Right lobe of liver (tissue), 6 donors: Measurements from ENCODE around the gene GALK1. TPM values are rescaled to one million over a fixed set of nuclear protein-coding genes. Genes with fewer than 3 reads are reported as not detected.

Experiments
- ATAC-seq, 4 donors: fragments of 200-7000 bp; cut with Tn5 transposase; one replicate each; pipeline ENCODE4 v1.9.1; 2020; ENCODE audit warnings: mild to moderate bottlenecking in 4 of 4, moderate library complexity in 4 of 4
- DNase-seq, 3 donors: peaks; one replicate each; pipeline ENCODE4 v3.0.0-alpha.2; 2020
- H3K27ac ChIP-seq, 3 donors: fragments of 200-600 bp; one replicate each; pipeline ENCODE4 v1.8.0; 2022
- H3K27me3 ChIP-seq, 2 donors: fragments of 200-600 bp; one replicate each; pipeline ENCODE4 v1.8.0; 2022
- H3K36me3 ChIP-seq, 4 donors: fragments of 200-600 bp; sonication (generic) in 1 of 4; one replicate each; pipeline versions ENCODE4 v1.5.1 to v1.8.0; 2017 to 2022; ENCODE audit warnings: control low read depth in 1 of 4
- H3K4me1 ChIP-seq, 4 donors: fragments of 200-600 bp; sonication (generic) in 1 of 4; one replicate each; pipeline versions ENCODE4 v1.5.1 to v1.8.0; 2017 to 2022; ENCODE audit warnings: control low read depth in 1 of 4
- H3K4me3 ChIP-seq, 3 donors: fragments of 200-600 bp; one replicate each; pipeline ENCODE4 v1.8.0; 2022
- H3K9me3 ChIP-seq, 4 donors: fragments of 200-600 bp; sonication (generic) in 1 of 4; one replicate each; pipeline versions ENCODE4 v1.5.1 to v1.8.0; 2017 to 2022; ENCODE audit warnings: control low read depth in 1 of 4
- CTCF ChIP-seq, 4 donors: fragments of 200-600 bp in 3 of 4; fragments of 450-650 bp in 1 of 4; IDR thresholded peaks; one replicate each; pipeline versions ENCODE4 v1.5.1 to v1.8.0; 2016 to 2022; ENCODE audit warnings: antibody characterized with exemption in 4 of 4, mild to moderate bottlenecking in 2 of 4
- POLR2A ChIP-seq: fragments of 450-650 bp; IDR thresholded peaks from one replicate; pipeline ENCODE4 v1.6.1; 2017; ENCODE audit warnings: antibody characterized with exemption, mild to moderate bottlenecking
- WGBS: methylation state at CpG from one replicate; pipeline ENCODE4 v1.1.6; 2018; ENCODE audit warnings: low coverage, low lambda C conversion rate; ENCODE audit not compliant: insufficient coverage; ENCODE audit errors: missing lambda C conversion rate; 5-methylcytosine and 5-hydroxymethylcytosine counted together
- intact Hi-C, 2 donors: fragments of 100-400 bp; cut with DNase I; formaldehyde crosslinking; loops; one replicate each; pipeline versions ENCODE4 v1.11.2 to v1.14.1; 2022
- total RNA-seq, 6 experiments: library from RNA; depleted of rRNA in 2 of 6; stranded (reverse); fragments of >200 nt in 2 of 6; fragmentation: NEBNext Ultra II Directional in 3 of 6; extraction: Animal tissue kit (Norgen Biotek cat#: 25700) in 3 of 6; gene quantifications; one replicate each; pipeline versions ENCODE4 v1.1.0 to v1.2.4, GENCODE V29; 2016 to 2023
- donor health status: DM: no; HTN: yes; CAD: no.
- donor health status: DM: no; HTN: no; CAD: no.
- donor health status: DM: no; HTN: no; CAD: no.
- donor health status: DM: no; HTN: yes; CAD: no.
- donor health status: DM: no; HTN: yes; CAD: no.

Gene GALK1
- total RNA-seq, 6 experiments from 2014 or later = 38.6 to 87.4 (median 76.9) TPM

- peaks cover 0 to 50% (median 14%) of the 10 kb centered on the region in 4 donors for H3K4me1 ChIP-seq
- no peaks in the 10 kb centered on the region for H3K27me3 ChIP-seq
- no peaks in the 10 kb centered on the region for H3K9me3 ChIP-seq
- ATAC-seq = no peak
- no peaks in the 10 kb centered on the region for H3K36me3 ChIP-seq
- no peak overlapping the region for H3K27ac ChIP-seq
- intact Hi-C loops = no loop called here
- no peak for TF ChIP-seq CTCF (IDR thresholded peaks at IDR 0.05)
- no peak for TF ChIP-seq POLR2A
- WGBS = 87% methylated on average over 6 of the region's 8 CpGs
- no peak overlapping the region for H3K4me3 ChIP-seq
- DNase-seq = peak in 2 of 3 donors; percentile 3 to 27
These were observed 2.9 kb upstream of the GALK1 start for GRCh38 chr17:75767881-75768280.

GRCh38 chr17:75765981-75766380, 989 bp upstream of the GALK1 start:
- H3K27me3 ChIP-seq = no peaks in the 10 kb centered on the region
- H3K4me1 ChIP-seq = peaks cover 0 to 31% (median 12%) of the 10 kb centered on the region in 4 donors
- intact Hi-C loops = no loop called here
- no peaks in the 10 kb centered on the region for H3K9me3 ChIP-seq
- H3K27ac ChIP-seq = peak overlapping the region in 1 of 3 donors; percentile 72
- no peaks in the 10 kb centered on the region for H3K36me3 ChIP-seq
- TF ChIP-seq CTCF (IDR thresholded peaks at IDR 0.05) (no peak), POLR2A (no peak)
- ATAC-seq (no peak), DNase-seq (peak in 2 of 3 donors; percentile 18 to 46)
- WGBS = 83% methylated on average over 2 of the region's 4 CpGs
- H3K4me3 ChIP-seq = no peak overlapping the region

- Histone ChIP-seq H3K27me3 (no peaks in the 10 kb centered on the region), H3K36me3 (no peaks in the 10 kb centered on the region), H3K4me1 (peaks cover 0 to 15% (median 4%) of the 10 kb centered on the region in 4 donors), H3K27ac (peak overlapping the region; percentile 66 to 84 (median 72)), H3K9me3 (no peaks in the 10 kb centered on the region), H3K4me3 (peak overlapping the region; percentile 72 to 82 (median 74))
- TF ChIP-seq POLR2A = no peak
- no peak for TF ChIP-seq CTCF (IDR thresholded peaks at IDR 0.05)
- ATAC-seq (no peak), DNase-seq (no peak)
- WGBS = 4% methylated on average over 7 of the region's 14 CpGs
- intact Hi-C loops = no loop called here
These were observed 628 bp downstream of the GALK1 start for GRCh38 chr17:75764417-75764710.

GRCh38 chr17:75763613-75764416, 1.2 kb downstream of the GALK1 start:
- no peaks in the 10 kb centered on the region for H3K36me3 ChIP-seq
- no peaks in the 10 kb centered on the region for H3K9me3 ChIP-seq
- ATAC-seq (peak; percentile 37 to 65 (median 53)), DNase-seq (peak; percentile 46 to 67 (median 59))
- peak overlapping the region; percentile 66 to 84 (median 72) for H3K27ac ChIP-seq
- H3K4me3 ChIP-seq = peak overlapping the region; percentile 72 to 82 (median 74)
- intact Hi-C loops = no loop called here
- H3K4me1 ChIP-seq = peaks cover 0 to 14% (median 4%) of the 10 kb centered on the region in 4 donors
- TF ChIP-seq POLR2A (no peak), CTCF (IDR thresholded peaks at IDR 0.05) (no peak)
- WGBS = 38% methylated on average over 6 of the region's 16 CpGs
- no peaks in the 10 kb centered on the region for H3K27me3 ChIP-seq
